Liver (tissue), 9 donors: ENCODE data around the gene COPZ1. TPM values are rescaled to one million over a fixed set of nuclear protein-coding genes. Genes with fewer than 3 reads are reported as not detected.

ENCODE experiments used
- DNase-seq: peaks from one replicate; pipeline ENCODE4 v3.0.0-alpha.2; 2017; ENCODE audit warnings: low spot score
- H3K27ac ChIP-seq, 2 donors: one replicate each; pipeline ENCODE4 v1.7.0; 2013; ENCODE audit warnings: inconsistent platforms in 2 of 2, low read length in 2 of 2, control low read depth in 1 of 2, low read depth in 1 of 2, mild to moderate bottlenecking in 1 of 2
- H3K27me3 ChIP-seq, 4 donors: one replicate each; pipeline versions ENCODE4 v1.6.1 to v1.7.0; 2013; ENCODE audit warnings: low read length in 3 of 4, inconsistent platforms in 1 of 4, mild to moderate bottlenecking in 1 of 4, moderate library complexity in 1 of 4; ENCODE audit not compliant: control insufficient read depth in 4 of 4, insufficient read depth in 4 of 4
- H3K36me3 ChIP-seq, 4 donors: one replicate each; pipeline versions ENCODE4 v1.6.1 to v1.7.0; 2013; ENCODE audit warnings: low read length in 3 of 4, mild to moderate bottlenecking in 3 of 4, low read depth in 1 of 4, moderate library complexity in 1 of 4; ENCODE audit not compliant: control insufficient read depth in 4 of 4, insufficient read depth in 3 of 4
- H3K4me1 ChIP-seq, 4 donors: one replicate each; pipeline versions ENCODE4 v1.6.1 to v1.7.0; 2013; ENCODE audit warnings: low read length in 3 of 4, mild to moderate bottlenecking in 3 of 4, moderate library complexity in 1 of 4; ENCODE audit not compliant: control insufficient read depth in 4 of 4, insufficient read depth in 4 of 4
- H3K4me3 ChIP-seq, 3 donors: one replicate each; pipeline versions ENCODE4 v1.6.1 to v1.7.0; 2013; ENCODE audit warnings: low read length in 3 of 3, control low read depth in 1 of 3, low read depth in 1 of 3, mild to moderate bottlenecking in 1 of 3
- H3K9ac ChIP-seq, 2 donors: one replicate each; pipeline ENCODE4 v1.7.0; 2013; ENCODE audit warnings: low read length in 2 of 2, mild to moderate bottlenecking in 2 of 2, moderate library complexity in 2 of 2, control low read depth in 1 of 2, low read depth in 1 of 2
- H3K9me3 ChIP-seq, 4 donors: one replicate each; pipeline versions ENCODE4 v1.6.1 to v1.7.0; 2013; ENCODE audit warnings: low read length in 3 of 4; ENCODE audit not compliant: control insufficient read depth in 4 of 4
- CTCF ChIP-seq: fragments of 150-350 bp; IDR thresholded peaks from 2 replicates; pipeline ENCODE4 v1.5.1; 2017; ENCODE audit warnings: improper control_type of control experiment, low read depth, low read length; ENCODE audit not compliant: missing input control
- FOXA1 ChIP-seq: IDR thresholded peaks from 2 replicates; pipeline ENCODE4 v1.6.1; 2016; ENCODE audit warnings: antibody characterized with exemption
- FOXA2 ChIP-seq: IDR thresholded peaks from 2 replicates; pipeline ENCODE4 v1.6.1; 2016; ENCODE audit warnings: antibody characterized with exemption
- HNF4A ChIP-seq, 2 donors: conservative IDR thresholded peaks; 2 replicates each; pipeline ENCODE4 v1.6.1; 2016; ENCODE audit warnings: antibody characterized with exemption in 2 of 2, mild to moderate bottlenecking in 2 of 2
- MAX ChIP-seq: IDR thresholded peaks from 2 replicates; pipeline ENCODE4 v1.6.1; 2016; ENCODE audit warnings: antibody characterized with exemption
- NR2F2 ChIP-seq: IDR thresholded peaks from 2 replicates; pipeline ENCODE4 v1.6.1; 2016; ENCODE audit warnings: antibody characterized with exemption
- RAD21 ChIP-seq, 2 donors: IDR thresholded peaks; 2 replicates each; pipeline ENCODE4 v1.6.1; 2016; ENCODE audit warnings: antibody characterized with exemption in 2 of 2, mild to moderate bottlenecking in 2 of 2
- REST ChIP-seq: IDR thresholded peaks from 2 replicates; pipeline ENCODE4 v1.6.1; 2016; ENCODE audit warnings: antibody characterized with exemption, mild to moderate bottlenecking
- RXRA ChIP-seq, 2 donors: IDR thresholded peaks; 2 replicates each; pipeline ENCODE4 v1.6.1; 2017 to 2018; ENCODE audit warnings: antibody characterized with exemption in 2 of 2, mild to moderate bottlenecking in 1 of 2
- SP1 ChIP-seq: IDR thresholded peaks from 2 replicates; pipeline ENCODE4 v1.6.1; 2018; ENCODE audit warnings: antibody characterized with exemption, mild to moderate bottlenecking
- TAF1 ChIP-seq: conservative IDR thresholded peaks from 2 replicates; pipeline ENCODE4 v1.6.1; 2016; ENCODE audit warnings: antibody characterized with exemption, mild to moderate bottlenecking
- YY1 ChIP-seq: IDR thresholded peaks from 2 replicates; pipeline ENCODE4 v1.6.1; 2016; ENCODE audit warnings: antibody characterized with exemption, mild to moderate bottlenecking
- ZBTB33 ChIP-seq: IDR thresholded peaks from 2 replicates; pipeline ENCODE4 v1.6.1; 2016; ENCODE audit warnings: antibody characterized with exemption
- WGBS: extraction: QIAGEN DNeasy Blood & Tissue Kit; methylation state at CpG from one replicate; pipeline ENCODE4 v1.1.7; 2013; 5-methylcytosine and 5-hydroxymethylcytosine counted together
- polyA plus RNA-seq, 2 donors: library from polyadenylated mRNA; stranded (reverse) in 1 of 2; unstranded in 1 of 2; fragments of 200-250 nt in 1 of 2; fragments of >200 nt in 1 of 2; fragmentation: Nextera tagmentation in 1 of 2; extraction: Ambion mirVana in 1 of 2; gene quantifications; one replicate each; pipeline versions ENCODE4 v1.2.1 to v1.2.3, GENCODE V29; 2013 to 2015
- total RNA-seq, 2 donors: library from RNA; depleted of rRNA; stranded (reverse); fragments of >200 nt; gene quantifications; one replicate each; pipeline ENCODE4 v1.2.3, GENCODE V29; 2014
- donor health status: healthy.
- donor health status: healthy.
- donor health status: healthy.
- donor health status: healthy.
- donor health status: healthy.

Gene COPZ1
- total and polyA plus RNA-seq, 4 donors = 54.6 to 92.6 (median 79.8) TPM

- H3K9ac ChIP-seq = no peak overlapping the region
- no peak for TF ChIP-seq ZBTB33
- no peak for TF ChIP-seq TAF1
- TF ChIP-seq YY1 = no peak
- no peak for TF ChIP-seq SP1
- TF ChIP-seq HNF4A (conservative IDR thresholded peaks at IDR 0.05) = no peak
- TF ChIP-seq NR2F2 = no peak
- no peak for TF ChIP-seq MAX
- TF ChIP-seq RXRA (IDR thresholded peaks at IDR 0.05) = no peak
- no peak for TF ChIP-seq REST
- no peak for TF ChIP-seq CTCF
- no peak for TF ChIP-seq FOXA2
- no peaks in the 10 kb centered on the region for H3K9me3 ChIP-seq
- WGBS = 77% methylated on average over 3 of the region's 3 CpGs
- peaks cover 6 to 45% (median 35%) of the 10 kb centered on the region in 4 donors for H3K36me3 ChIP-seq
- H3K4me3 ChIP-seq = no peak overlapping the region
- H3K27me3 ChIP-seq = no peaks in the 10 kb centered on the region
- DNase-seq = no peak
- peaks cover 0 to 5% (median 1%) of the 10 kb centered on the region in 4 donors for H3K4me1 ChIP-seq
- no peak overlapping the region for H3K27ac ChIP-seq
Observed at GRCh38 chr12:54393743-54394142, 68.8 kb downstream of the COPZ1 start.

GRCh38 chr12:54394281-54394719 lies 69.4 kb downstream of the COPZ1 start:
- Histone ChIP-seq H3K27ac (no peak overlapping the region), H3K36me3 (peaks cover 6 to 46% (median 36%) of the 10 kb centered on the region in 4 donors), H3K4me3 (no peak overlapping the region), H3K4me1 (peaks cover 0 to 5% (median 1%) of the 10 kb centered on the region in 4 donors), H3K9ac (no peak overlapping the region), H3K9me3 (no peaks in the 10 kb centered on the region), H3K27me3 (no peaks in the 10 kb centered on the region)
- no peak for TF ChIP-seq TAF1
- no peak for TF ChIP-seq SP1
- no peak for TF ChIP-seq HNF4A (conservative IDR thresholded peaks at IDR 0.05)
- TF ChIP-seq FOXA1 = no peak
- no peak for TF ChIP-seq REST
- TF ChIP-seq RAD21 (IDR thresholded peaks at IDR 0.05) = peak; percentile 51 to 77
- TF ChIP-seq CTCF = peak; percentile 52
- no peak for DNase-seq
- WGBS = 46% methylated on average over 4 of the region's 4 CpGs
